ENCODE measurements around the gene SLC2A8.

Gene SLC2A8

DNA sequence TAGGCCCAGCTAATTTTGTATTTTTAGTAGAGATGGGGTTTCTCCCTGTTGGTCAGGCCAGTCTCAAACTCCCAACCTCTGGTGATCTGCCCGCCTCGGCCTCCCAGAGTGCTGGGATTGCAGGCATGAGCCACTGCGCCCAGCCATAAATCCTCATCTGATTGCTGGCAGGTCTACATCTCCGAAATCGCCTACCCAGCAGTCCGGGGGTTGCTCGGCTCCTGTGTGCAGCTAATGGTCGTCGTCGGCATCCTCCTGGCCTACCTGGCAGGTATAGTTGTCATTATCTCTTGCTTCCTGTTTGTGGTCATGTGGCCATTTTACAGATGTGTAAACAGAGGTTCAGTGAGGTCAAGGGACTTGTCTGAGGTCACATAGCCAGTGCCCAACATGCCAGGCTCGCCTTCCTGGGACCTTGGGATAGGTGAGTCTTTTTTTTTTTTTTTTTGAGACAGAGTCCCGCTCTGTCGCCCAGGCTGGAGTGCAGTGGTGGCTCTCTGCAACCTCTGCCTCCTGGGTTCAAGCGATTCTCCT lies 2.8 kb downstream of the SLC2A8 start:
- DNase-seq (ENCODE audit: extremely low read depth, insufficient read length) = no peak
- no peak for TF ChIP-seq CTCF (IDR thresholded peaks at IDR 0.05; ENCODE audit: insufficient read depth, low read length, poor library complexity, severe bottlenecking)
- Histone ChIP-seq H3K4me3 (replicated peaks; ENCODE audit: low read depth, low read length) (no peak overlapping the region), H3K36me3 (ENCODE audit: control insufficient read depth, insufficient read depth, low read length) (peaks cover 1% of the 10 kb centered on the region), H3K27me3 (replicated peaks; ENCODE audit: control insufficient read depth, insufficient read depth, low read length) (no peaks in the 10 kb centered on the region)

DNA sequence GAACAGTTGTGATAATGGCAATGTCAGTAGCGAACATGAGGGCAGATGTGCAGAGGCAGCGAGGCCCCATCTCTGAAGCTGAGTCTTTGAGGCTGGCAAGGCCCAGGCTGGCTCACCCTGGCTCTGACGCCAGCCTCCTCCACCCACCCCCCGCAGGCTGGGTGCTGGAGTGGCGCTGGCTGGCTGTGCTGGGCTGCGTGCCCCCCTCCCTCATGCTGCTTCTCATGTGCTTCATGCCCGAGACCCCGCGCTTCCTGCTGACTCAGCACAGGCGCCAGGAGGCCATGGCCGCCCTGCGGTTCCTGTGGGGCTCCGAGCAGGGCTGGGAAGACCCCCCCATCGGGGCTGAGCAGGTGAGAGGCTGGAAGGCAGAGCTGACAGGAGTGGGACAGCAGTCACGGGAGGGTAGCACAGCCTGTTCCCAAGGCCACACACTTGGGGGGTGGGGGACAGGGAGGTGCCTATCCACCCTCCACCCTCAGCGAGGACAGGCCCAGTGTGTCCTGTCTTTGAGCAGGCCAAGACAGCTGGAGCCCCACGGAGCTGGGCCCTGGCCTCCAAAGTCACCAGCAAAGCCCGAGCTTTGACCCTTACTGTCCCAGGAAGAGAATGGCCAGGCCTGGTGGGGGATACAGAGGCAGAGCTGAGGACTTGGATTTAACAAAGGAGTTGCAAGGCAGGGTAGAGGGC lies 5.6 kb downstream of the SLC2A8 start:
- no peak for TF ChIP-seq CTCF (IDR thresholded peaks at IDR 0.05; ENCODE audit: insufficient read depth, low read length, poor library complexity, severe bottlenecking)
- Histone ChIP-seq H3K27me3 (replicated peaks; ENCODE audit: control insufficient read depth, insufficient read depth, low read length) (no peaks in the 10 kb centered on the region), H3K4me3 (replicated peaks; ENCODE audit: low read depth, low read length) (no peak overlapping the region), H3K36me3 (ENCODE audit: control insufficient read depth, insufficient read depth, low read length) (peaks cover 1% of the 10 kb centered on the region)
- no peak for DNase-seq (ENCODE audit: extremely low read depth, insufficient read length)

DNA sequence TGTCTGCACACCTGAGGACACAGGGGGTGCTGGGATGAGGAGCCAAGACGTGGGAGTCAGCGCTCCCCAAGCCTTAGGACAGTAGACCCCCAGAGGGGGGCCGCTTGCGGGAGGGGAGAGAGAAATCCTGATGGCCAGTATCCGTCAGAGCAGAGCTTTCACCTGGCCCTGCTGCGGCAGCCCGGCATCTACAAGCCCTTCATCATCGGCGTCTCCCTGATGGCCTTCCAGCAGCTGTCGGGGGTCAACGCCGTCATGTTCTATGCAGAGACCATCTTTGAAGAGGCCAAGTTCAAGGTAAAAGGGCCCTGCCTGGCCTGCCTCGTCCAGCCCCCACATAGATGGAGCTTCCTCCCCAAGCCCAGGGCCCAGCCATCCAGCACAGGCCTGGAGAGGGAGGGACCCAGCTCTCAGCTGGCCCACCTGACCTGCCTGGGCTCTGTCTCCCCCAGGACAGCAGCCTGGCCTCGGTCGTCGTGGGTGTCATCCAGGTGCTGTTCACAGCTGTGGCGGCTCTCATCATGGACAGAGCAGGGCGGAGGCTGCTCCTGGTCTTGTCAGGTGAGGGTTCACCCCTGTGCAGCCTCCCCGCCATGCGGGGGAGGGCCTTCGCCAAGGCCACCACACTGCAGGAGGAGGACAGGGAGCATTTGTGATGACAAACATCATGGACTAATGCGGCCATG lies 6.7 kb downstream of the SLC2A8 start:
- peaks cover 1% of the 10 kb centered on the region for H3K36me3 ChIP-seq (ENCODE audit: control insufficient read depth, insufficient read depth, low read length)
- H3K4me3 ChIP-seq (replicated peaks; ENCODE audit: low read depth, low read length) = no peak overlapping the region
- no peak for DNase-seq (ENCODE audit: extremely low read depth, insufficient read length)
- H3K27me3 ChIP-seq (replicated peaks; ENCODE audit: control insufficient read depth, insufficient read depth, low read length) = no peaks in the 10 kb centered on the region
- no peak for TF ChIP-seq CTCF (IDR thresholded peaks at IDR 0.05; ENCODE audit: insufficient read depth, low read length, poor library complexity, severe bottlenecking)

GRCh38 chr9:127404631-127405030 lies 7.7 kb downstream of the SLC2A8 start:
- no peak for DNase-seq (ENCODE audit: extremely low read depth, insufficient read length)
- no peak for TF ChIP-seq CTCF (IDR thresholded peaks at IDR 0.05; ENCODE audit: insufficient read depth, low read length, poor library complexity, severe bottlenecking)
- H3K36me3 ChIP-seq (ENCODE audit: control insufficient read depth, insufficient read depth, low read length) = peaks cover 1% of the 10 kb centered on the region
- no peak overlapping the region for H3K4me3 ChIP-seq (replicated peaks; ENCODE audit: low read depth, low read length)
- H3K27me3 ChIP-seq (replicated peaks; ENCODE audit: control insufficient read depth, insufficient read depth, low read length) = no peaks in the 10 kb centered on the region

DNA sequence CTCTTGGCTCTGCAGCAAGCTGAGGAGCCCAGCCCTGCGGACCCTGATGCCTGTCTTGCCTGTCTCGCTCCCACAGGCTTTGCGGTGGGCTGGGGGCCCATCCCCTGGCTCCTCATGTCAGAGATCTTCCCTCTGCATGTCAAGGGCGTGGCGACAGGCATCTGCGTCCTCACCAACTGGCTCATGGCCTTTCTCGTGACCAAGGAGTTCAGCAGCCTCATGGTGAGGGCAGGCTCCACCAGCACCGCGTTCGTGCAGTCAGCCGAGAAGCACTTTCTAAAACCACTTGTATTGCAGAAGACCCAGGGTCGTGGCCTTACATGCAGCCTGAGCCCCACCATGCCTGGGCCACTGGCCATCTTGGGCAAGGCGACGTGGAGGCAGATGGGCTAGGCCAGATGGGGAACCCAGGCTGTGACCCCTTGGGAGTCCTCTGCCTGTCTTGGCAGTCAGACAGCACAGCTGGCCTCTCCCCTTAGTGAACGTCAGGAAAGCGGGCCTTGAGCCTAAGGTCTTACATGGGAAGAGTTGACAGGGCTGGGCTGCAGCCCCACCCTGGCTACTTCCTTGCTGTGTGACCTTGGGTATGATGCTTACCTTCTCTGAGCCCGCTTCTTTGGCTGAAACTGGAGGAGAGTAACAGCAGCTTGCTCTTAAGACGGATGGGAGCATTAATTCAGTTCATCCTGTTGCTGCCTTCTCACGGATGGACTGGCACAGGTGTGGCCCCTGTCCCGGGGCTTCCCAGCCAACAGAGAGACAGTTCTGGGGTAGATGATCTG lies 8.6 kb downstream of the SLC2A8 start:
- no peak for TF ChIP-seq CTCF (IDR thresholded peaks at IDR 0.05; ENCODE audit: insufficient read depth, low read length, poor library complexity, severe bottlenecking)
- Histone ChIP-seq H3K36me3 (ENCODE audit: control insufficient read depth, insufficient read depth, low read length) (peaks cover 1% of the 10 kb centered on the region), H3K4me3 (replicated peaks; ENCODE audit: low read depth, low read length) (no peak overlapping the region), H3K27me3 (replicated peaks; ENCODE audit: control insufficient read depth, insufficient read depth, low read length) (no peaks in the 10 kb centered on the region)
- DNase-seq (ENCODE audit: extremely low read depth, insufficient read length) = no peak
